SJCRH30 (cell line): ENCODE measurements around the gene CRYGC. TPM values are rescaled to one million over a fixed set of nuclear protein-coding genes. Genes with fewer than 3 reads are reported as not detected.

Source experiments
- DNase-seq, 2 experiments: peaks; one replicate each; pipeline ENCODE4 v3.0.0-alpha.2; 2015 to 2020
- H3K27ac ChIP-seq: fragments of 250-450 bp; sonication (Bioruptor Pico); 2 replicates; pipeline ENCODE4 v1.5.1; 2020; ENCODE audit warnings: mild to moderate bottlenecking, moderate library complexity
- H3K27me3 ChIP-seq: fragments of 250-450 bp; sonication (Bioruptor Pico); 2 replicates; pipeline ENCODE4 v1.5.1; 2020; ENCODE audit warnings: mild to moderate bottlenecking, moderate library complexity
- H3K36me3 ChIP-seq: fragments of 250-450 bp; sonication (Bioruptor Pico); 2 replicates; pipeline ENCODE4 v1.5.1; 2020; ENCODE audit warnings: mild to moderate bottlenecking, moderate library complexity
- H3K4me1 ChIP-seq: fragments of 250-450 bp; sonication (Bioruptor Pico); 2 replicates; pipeline ENCODE4 v1.5.1; 2020; ENCODE audit warnings: mild to moderate bottlenecking, moderate library complexity
- H3K4me3 ChIP-seq: fragments of 250-450 bp; sonication (Bioruptor Pico); 2 replicates; pipeline ENCODE4 v1.5.1; 2020; ENCODE audit warnings: mild to moderate bottlenecking, moderate library complexity
- H3K9me3 ChIP-seq: fragments of 250-450 bp; sonication (Bioruptor Pico); replicated peaks from 2 replicates; pipeline ENCODE4 v1.5.1; 2020; ENCODE audit warnings: mild to moderate bottlenecking, moderate library complexity
- total RNA-seq: library from RNA; depleted of rRNA; stranded (reverse); fragments of >200 nt; shearing (Covaris generic); gene quantifications from 2 replicates; pipeline ENCODE4 v1.2.3, GENCODE V29; 2014; rRNA removed

Gene CRYGC
- not detected in 2 replicates for total RNA-seq

GRCh38 chr2:208129744-208130711 lies at the start of gene CRYGC:
CRYGC (minus strand) TSS chr2:208129828; CDS start chr2:208129792, 36 bp downstream.
- Histone ChIP-seq H3K4me1 (no peaks in the 10 kb centered on the region), H3K27ac (no peak within 1 kb of the TSS), H3K36me3 (no peaks in the 10 kb centered on the region), H3K9me3 (no peaks in the 10 kb centered on the region), H3K27me3 (no peaks in the 10 kb centered on the region), H3K4me3 (no peak within 1 kb of the TSS)
- DNase-seq = no peak

- Histone ChIP-seq H3K9me3 (no peaks in the 10 kb centered on the region), H3K27ac (no peak overlapping the region), H3K36me3 (no peaks in the 10 kb centered on the region), H3K27me3 (no peaks in the 10 kb centered on the region), H3K4me1 (peaks cover 4% of the 10 kb centered on the region), H3K4me3 (no peak overlapping the region)
- DNase-seq = no peak
Observed at GRCh38 chr2:208179028-208179609, 49.5 kb upstream of the CRYGC start.

- Histone ChIP-seq H3K27me3 (no peaks in the 10 kb centered on the region), H3K4me3 (no peak overlapping the region), H3K27ac (no peak overlapping the region), H3K36me3 (no peaks in the 10 kb centered on the region), H3K9me3 (no peaks in the 10 kb centered on the region), H3K4me1 (no peaks in the 10 kb centered on the region; the same call in none of the 2 replicates)
- peak in 1 of 2 experiments; percentile 18 for DNase-seq
Observed at GRCh38 chr2:208175840-208176153, 46.2 kb upstream of the CRYGC start.

DNA sequence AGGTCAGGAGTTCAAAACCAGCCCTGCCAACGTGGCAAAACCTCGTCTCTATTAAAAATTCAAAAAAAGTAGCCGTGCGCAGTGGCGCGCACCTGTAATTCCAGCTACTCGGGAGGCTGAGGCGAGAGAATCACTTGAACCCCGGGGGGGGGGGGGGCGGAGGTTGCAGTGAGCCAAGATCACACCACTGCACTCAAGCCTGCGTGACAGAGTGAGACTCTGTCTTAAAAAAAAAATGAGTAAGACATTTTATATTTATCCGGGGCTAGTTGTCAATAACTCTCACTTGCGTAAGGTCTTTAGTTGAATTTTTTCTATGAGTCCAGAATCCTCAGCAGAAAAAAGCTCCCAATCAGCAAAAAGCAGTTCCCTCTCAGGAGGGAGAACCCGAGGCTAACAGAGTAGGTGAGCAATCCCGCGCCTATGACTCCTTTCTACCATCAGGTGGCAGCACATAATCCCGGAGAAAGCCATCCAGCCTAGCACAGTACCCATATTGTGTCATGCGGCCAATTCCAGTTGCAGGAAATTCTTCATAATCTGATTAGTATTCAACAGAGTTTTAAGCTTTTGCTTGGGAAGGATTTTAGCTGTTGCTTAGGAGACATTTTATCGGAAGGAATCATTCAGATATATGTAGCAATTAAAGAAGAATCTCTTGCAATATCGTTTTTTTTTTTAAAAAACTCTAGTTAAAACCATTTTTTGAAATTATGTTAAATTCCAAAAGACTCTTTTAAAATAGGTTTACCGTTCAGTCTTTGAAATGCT lies 45.6 kb upstream of the CRYGC start:
- DNase-seq = peak; percentile 68 to 87
- H3K4me1 ChIP-seq = no peaks in the 10 kb centered on the region; the same call in none of the 2 replicates
- no peaks in the 10 kb centered on the region for H3K27me3 ChIP-seq
- no peaks in the 10 kb centered on the region for H3K36me3 ChIP-seq
- H3K27ac ChIP-seq = no peak overlapping the region
- H3K9me3 ChIP-seq = no peaks in the 10 kb centered on the region
- H3K4me3 ChIP-seq = no peak overlapping the region

- Histone ChIP-seq H3K27ac (no peak overlapping the region), H3K9me3 (no peaks in the 10 kb centered on the region), H3K4me1 (no peaks in the 10 kb centered on the region; the same call in none of the 2 replicates), H3K4me3 (no peak overlapping the region), H3K36me3 (no peaks in the 10 kb centered on the region), H3K27me3 (no peaks in the 10 kb centered on the region)
- no peak for DNase-seq
Observed at GRCh38 chr2:208174144-208174543, 44.5 kb upstream of the CRYGC start.

- no peak for DNase-seq
- Histone ChIP-seq H3K4me3 (no peak overlapping the region), H3K27me3 (no peaks in the 10 kb centered on the region), H3K27ac (no peak overlapping the region), H3K4me1 (no peaks in the 10 kb centered on the region; the same call in 1 of the 2 replicates), H3K9me3 (no peaks in the 10 kb centered on the region), H3K36me3 (no peaks in the 10 kb centered on the region)
Observed at GRCh38 chr2:208172125-208172524, 42.5 kb upstream of the CRYGC start.

- Histone ChIP-seq H3K4me1 (no peaks in the 10 kb centered on the region), H3K4me3 (no peak overlapping the region), H3K36me3 (no peaks in the 10 kb centered on the region), H3K27ac (no peak overlapping the region), H3K27me3 (no peaks in the 10 kb centered on the region), H3K9me3 (no peaks in the 10 kb centered on the region)
- no peak for DNase-seq
Observed at GRCh38 chr2:208164951-208165755, 35.5 kb upstream of the CRYGC start.

DNA sequence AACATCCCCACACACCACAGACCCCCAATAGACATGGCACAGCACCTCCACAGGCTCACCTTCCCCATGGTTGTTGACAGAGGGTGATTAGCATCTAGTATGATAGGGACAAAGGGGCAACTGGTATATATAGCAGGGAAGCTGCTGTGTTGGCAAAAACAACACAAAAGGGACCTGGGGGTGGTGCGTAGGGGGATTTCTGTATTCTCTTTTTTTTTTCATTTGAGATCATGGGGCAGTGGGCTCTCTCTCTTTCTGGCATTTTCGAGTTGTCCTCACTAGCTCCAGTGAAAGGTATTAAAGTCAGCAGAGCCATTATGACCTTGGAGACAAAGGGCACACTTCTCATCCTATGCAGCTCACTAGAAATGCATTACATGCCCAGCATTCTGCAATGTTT lies 33.9 kb upstream of the CRYGC start, which contains the start of gene CRYGA:
Gene CRYGA (minus strand): TSS at position 101 of the 400 bp plus-strand sequence. CDS start 33 bp downstream, at position 68.
- no peak for DNase-seq
- Histone ChIP-seq H3K4me3 (no peak within 1 kb of the TSS), H3K27me3 (no peaks in the 10 kb centered on the region), H3K27ac (no peak within 1 kb of the TSS), H3K4me1 (no peaks in the 10 kb centered on the region), H3K36me3 (no peaks in the 10 kb centered on the region), H3K9me3 (no peaks in the 10 kb centered on the region)

DNA sequence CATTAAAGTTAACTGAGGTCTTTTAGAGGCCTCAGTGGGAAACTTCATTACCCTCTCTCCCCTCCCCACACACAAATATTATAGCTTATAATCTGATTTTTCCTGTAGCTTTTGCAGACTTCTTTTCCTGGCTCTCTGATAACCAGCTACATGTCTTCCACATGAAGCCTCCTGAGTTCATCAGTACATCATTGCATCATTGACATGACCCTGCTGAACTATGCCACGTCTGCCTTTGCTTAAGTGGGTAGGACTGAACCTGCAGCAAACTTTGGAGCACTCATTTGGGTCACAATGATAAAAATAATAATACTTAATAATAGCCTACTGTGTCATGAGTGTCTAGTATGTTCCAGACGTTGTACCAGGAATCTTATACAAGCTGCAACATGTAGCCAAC lies 26.8 kb upstream of the CRYGC start:
- no peak for DNase-seq
- H3K36me3 ChIP-seq = no peaks in the 10 kb centered on the region

DNA sequence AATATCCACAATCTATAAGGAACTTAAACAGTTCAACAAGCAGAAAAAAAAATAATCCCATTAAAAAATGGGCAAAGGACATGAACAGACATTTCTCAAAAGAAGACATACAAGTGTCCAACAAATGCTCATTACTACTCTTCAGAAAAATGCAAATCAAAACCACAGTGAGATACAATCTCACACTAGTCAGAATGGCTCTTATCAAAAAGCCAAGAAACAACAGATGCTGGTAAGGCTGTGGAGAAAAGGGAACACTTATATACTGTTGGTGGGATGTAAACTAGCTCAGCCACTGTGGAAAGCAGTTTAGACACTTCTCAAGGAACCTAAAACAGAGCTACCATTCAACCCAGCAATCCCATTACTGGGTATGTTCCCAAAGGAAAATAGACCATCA lies 23.5 kb upstream of the CRYGC start:
- Histone ChIP-seq H3K36me3 (no peaks in the 10 kb centered on the region), H3K4me1 (no peaks in the 10 kb centered on the region), H3K27ac (no peak overlapping the region), H3K27me3 (no peaks in the 10 kb centered on the region), H3K9me3 (no peaks in the 10 kb centered on the region), H3K4me3 (no peak overlapping the region)
- no peak for DNase-seq

More for the DNA sequence above, 26.8 kb upstream of the CRYGC start:
- no peaks in the 10 kb centered on the region for H3K4me1 ChIP-seq
- H3K4me3 ChIP-seq = no peak overlapping the region
- H3K27ac ChIP-seq = no peak overlapping the region
- no peaks in the 10 kb centered on the region for H3K9me3 ChIP-seq
- H3K27me3 ChIP-seq = no peaks in the 10 kb centered on the region

GRCh38 chr2:208150956-208151355 lies 21.3 kb upstream of the CRYGC start:
- H3K4me1 ChIP-seq = no peaks in the 10 kb centered on the region
- H3K36me3 ChIP-seq = no peaks in the 10 kb centered on the region
- H3K9me3 ChIP-seq = no peaks in the 10 kb centered on the region
- no peak overlapping the region for H3K27ac ChIP-seq
- H3K4me3 ChIP-seq = no peak overlapping the region
- DNase-seq = no peak
- H3K27me3 ChIP-seq = no peaks in the 10 kb centered on the region

GRCh38 chr2:208150094-208150493 lies 20.5 kb upstream of the CRYGC start:
- H3K9me3 ChIP-seq = no peaks in the 10 kb centered on the region
- H3K4me1 ChIP-seq = no peaks in the 10 kb centered on the region
- no peak for DNase-seq
- no peak overlapping the region for H3K4me3 ChIP-seq
- no peak overlapping the region for H3K27ac ChIP-seq
- H3K36me3 ChIP-seq = no peaks in the 10 kb centered on the region
- no peaks in the 10 kb centered on the region for H3K27me3 ChIP-seq

GRCh38 chr2:208148803-208149202 lies 19.2 kb upstream of the CRYGC start:
- Histone ChIP-seq H3K4me3 (no peak overlapping the region), H3K9me3 (no peaks in the 10 kb centered on the region), H3K4me1 (no peaks in the 10 kb centered on the region), H3K27ac (no peak overlapping the region), H3K27me3 (no peaks in the 10 kb centered on the region), H3K36me3 (no peaks in the 10 kb centered on the region)
- DNase-seq = no peak

GRCh38 chr2:208147759-208148158 lies 18.1 kb upstream of the CRYGC start:
- no peak overlapping the region for H3K27ac ChIP-seq

More at GRCh38 chr2:208147759-208148158, 18.1 kb upstream of the CRYGC start:
- Histone ChIP-seq H3K4me1 (no peaks in the 10 kb centered on the region), H3K36me3 (no peaks in the 10 kb centered on the region), H3K4me3 (no peak overlapping the region), H3K9me3 (no peaks in the 10 kb centered on the region), H3K27me3 (no peaks in the 10 kb centered on the region)
- no peak for DNase-seq
